H9 (cell line): ENCODE results near the gene UPK3B. TPM values are rescaled to one million over a fixed set of nuclear protein-coding genes. Genes with fewer than 3 reads are reported as not detected.
"Not testable (repeated sequence)": the region's sequence is repeated elsewhere in the genome, so short reads cannot be mapped to it uniquely, and the experiment has no call there.

ENCODE experiments used
- DNase-seq: peaks from one replicate; pipeline ENCODE4 v3.0.0-alpha.2; 2017
- H2AFZ ChIP-seq: one replicate; pipeline ENCODE4 v1.6.1; 2013; ENCODE audit warnings: mild to moderate bottlenecking, low read length, control low read depth, moderate library complexity
- H2AK5ac ChIP-seq: 2 replicates; pipeline ENCODE4 v1.6.1; 2013; ENCODE audit warnings: low read length, control low read depth, mixed read lengths; ENCODE audit not compliant: insufficient read length
- H2BK120ac ChIP-seq: one replicate; pipeline ENCODE4 v1.6.1; 2013; ENCODE audit warnings: low read depth, mild to moderate bottlenecking, low read length, control low read depth, inconsistent platforms; ENCODE audit not compliant: poor library complexity, severe bottlenecking
- H2BK12ac ChIP-seq: 2 replicates; pipeline ENCODE4 v1.6.1; 2013; ENCODE audit warnings: low read length, control low read depth, mixed read lengths, low read depth; ENCODE audit not compliant: insufficient read length
- H2BK15ac ChIP-seq: 2 replicates; pipeline ENCODE4 v1.6.1; 2013; ENCODE audit warnings: low read depth, low read length, control low read depth
- H2BK20ac ChIP-seq: one replicate; pipeline ENCODE4 v1.6.1; 2013; ENCODE audit warnings: low read depth, mild to moderate bottlenecking, low read length, control low read depth, inconsistent platforms; ENCODE audit not compliant: poor library complexity, severe bottlenecking
- H2BK5ac ChIP-seq: 2 replicates; pipeline ENCODE4 v1.6.1; 2013; ENCODE audit warnings: low read length, control low read depth, mixed read lengths; ENCODE audit not compliant: insufficient read length
- H3K14ac ChIP-seq: 2 replicates; pipeline ENCODE4 v1.6.1; 2013; ENCODE audit warnings: low read length, control low read depth; ENCODE audit not compliant: insufficient read depth
- H3K18ac ChIP-seq: 2 replicates; pipeline ENCODE4 v1.6.1; 2013; ENCODE audit warnings: low read depth, mild to moderate bottlenecking, mixed read lengths, low read length, control low read depth; ENCODE audit not compliant: insufficient read length
- H3K23ac ChIP-seq: 2 replicates; pipeline ENCODE4 v1.6.1; 2013; ENCODE audit warnings: low read length, control low read depth, mixed read lengths, low read depth; ENCODE audit not compliant: insufficient read length
- H3K23me2 ChIP-seq: 2 replicates; pipeline ENCODE4 v1.6.1; 2013; ENCODE audit warnings: low read depth, mild to moderate bottlenecking, mixed read lengths, low read length, control low read depth; ENCODE audit not compliant: insufficient read length, poor library complexity, severe bottlenecking
- H3K27ac ChIP-seq: 2 replicates; pipeline ENCODE4 v1.5.1; 2013; ENCODE audit warnings: low read length, control low read depth, mixed read lengths, low read depth; ENCODE audit not compliant: insufficient read length
- H3K27me3 ChIP-seq: 2 replicates; pipeline ENCODE4 v1.6.1; 2013; ENCODE audit warnings: low read length, control low read depth, inconsistent platforms; ENCODE audit not compliant: insufficient read depth
- H3K4ac ChIP-seq: 2 replicates; pipeline ENCODE4 v1.6.1; 2013; ENCODE audit warnings: low read depth, mild to moderate bottlenecking, control low read depth, inconsistent platforms, low read length, moderate library complexity
- H3K4me1 ChIP-seq: 2 replicates; pipeline ENCODE4 v1.6.1; 2013; ENCODE audit warnings: low read length, control low read depth, inconsistent platforms; ENCODE audit not compliant: insufficient read depth
- H3K4me2 ChIP-seq: 2 replicates; pipeline ENCODE4 v1.6.1; 2013; ENCODE audit warnings: low read length, control low read depth, mixed read lengths; ENCODE audit not compliant: insufficient read length, insufficient read depth
- H3K56ac ChIP-seq: 2 replicates; pipeline ENCODE4 v1.6.1; 2013; ENCODE audit warnings: low read depth, mild to moderate bottlenecking, mixed read lengths, low read length, control low read depth; ENCODE audit not compliant: insufficient read length
- H3K79me1 ChIP-seq: 2 replicates; pipeline ENCODE4 v1.6.1; 2013; ENCODE audit warnings: low read depth, mild to moderate bottlenecking, moderate library complexity, low read length, control low read depth, inconsistent platforms; ENCODE audit not compliant: insufficient read depth, poor library complexity, severe bottlenecking
- H3K79me2 ChIP-seq: 2 replicates; pipeline ENCODE4 v1.6.1; 2013; ENCODE audit warnings: low read length, control low read depth, inconsistent platforms; ENCODE audit not compliant: insufficient read depth
- H3K9ac ChIP-seq: 2 replicates; pipeline ENCODE4 v1.6.1; 2013; ENCODE audit warnings: low read length, control low read depth, mixed read lengths; ENCODE audit not compliant: insufficient read length; ENCODE audit errors: extremely low read depth
- H3K9me3 ChIP-seq: one replicate; pipeline ENCODE4 v1.6.1; 2013; ENCODE audit warnings: low read depth, low read length, inconsistent platforms; ENCODE audit not compliant: control insufficient read depth
- H3T11ph ChIP-seq: one replicate; pipeline ENCODE4 v1.6.1; 2013; ENCODE audit warnings: mild to moderate bottlenecking, low read length, control low read depth, inconsistent platforms
- H4K20me1 ChIP-seq: one replicate; pipeline ENCODE4 v1.6.1; 2013; ENCODE audit not compliant: control insufficient read depth, insufficient read length, insufficient read depth
- H4K5ac ChIP-seq: 2 replicates; pipeline ENCODE4 v1.6.1; 2013; ENCODE audit warnings: low read depth, mild to moderate bottlenecking, mixed read lengths, low read length, control low read depth; ENCODE audit not compliant: insufficient read length
- H4K8ac ChIP-seq: replicated peaks from 2 replicates; pipeline ENCODE4 v1.6.1; 2013; ENCODE audit warnings: low read length, control low read depth, mixed read lengths, low read depth; ENCODE audit not compliant: insufficient read length
- H4K91ac ChIP-seq: 2 replicates; pipeline ENCODE4 v1.6.1; 2013; ENCODE audit warnings: low read depth, mild to moderate bottlenecking, moderate library complexity, mixed read lengths, low read length, control low read depth; ENCODE audit not compliant: insufficient read length
- H3K27ac Mint-ChIP-seq, 3 experiments: 2 replicates in 2 of 3; 3 replicates in 1 of 3; pipeline ENCODE4 v1.8.0; 2020 to 2021; ENCODE audit warnings: mixed read lengths in 3 of 3, mild to moderate bottlenecking in 1 of 3, moderate library complexity in 1 of 3
- H3K27me3 Mint-ChIP-seq: 2 replicates; pipeline ENCODE4 v1.8.0; 2021; ENCODE audit warnings: low read depth, mild to moderate bottlenecking, moderate library complexity, mixed read lengths
- H3K36me3 Mint-ChIP-seq, 3 experiments: 2 replicates in 2 of 3; 3 replicates in 1 of 3; pipeline ENCODE4 v1.8.0; 2020 to 2021; ENCODE audit warnings: low read depth in 3 of 3, mixed read lengths in 3 of 3; ENCODE audit not compliant: insufficient read depth in 1 of 3
- H3K4me1 Mint-ChIP-seq, 2 experiments: 2 replicates each; pipeline ENCODE4 v1.8.0; 2020; ENCODE audit warnings: mixed read lengths in 2 of 2
- H3K4me3 Mint-ChIP-seq, 2 experiments: 2 replicates in 1 of 2; 3 replicates in 1 of 2; pipeline ENCODE4 v1.8.0; 2020 to 2021; ENCODE audit warnings: mild to moderate bottlenecking in 2 of 2, mixed read lengths in 2 of 2, moderate library complexity in 1 of 2
- H3K9me3 Mint-ChIP-seq, 2 experiments: 2 replicates in 1 of 2; 3 replicates in 1 of 2; pipeline ENCODE4 v1.8.0; 2020; ENCODE audit warnings: mild to moderate bottlenecking in 2 of 2, mixed read lengths in 2 of 2, moderate library complexity in 1 of 2
- WGBS: extraction: QIAGEN DNeasy Blood & Tissue Kit; methylation state at CpG from one replicate; pipeline ENCODE4 v1.1.7; 2013; ENCODE audit warnings: missing lambda C conversion rate, low lambda C conversion rate, mixed read lengths; ENCODE audit not compliant: insufficient read length; ENCODE audit errors: extremely low coverage; 5-methylcytosine and 5-hydroxymethylcytosine counted together
- total RNA-seq: library from RNA; stranded (reverse); gene quantifications from 2 replicates; pipeline ENCODE4 v1.2.1, GENCODE V29; 2021

The UPK3B gene
- total RNA-seq, 1 experiment from 2014 or later: 3.5 TPM

- not testable (repeated sequence) for H3K4me2 ChIP-seq, H3K79me2 ChIP-seq, H2AK5ac ChIP-seq, H3K4me1 Mint-ChIP-seq, H2BK5ac ChIP-seq, H2BK12ac ChIP-seq, H3K18ac ChIP-seq, H2BK15ac ChIP-seq, H3K9ac ChIP-seq, H3K4ac ChIP-seq, H3K23ac ChIP-seq, H4K8ac ChIP-seq, H3K79me1 ChIP-seq, H3K9me3 Mint-ChIP-seq, H3K4me1 ChIP-seq, H2BK120ac ChIP-seq, H2BK20ac ChIP-seq, H3K27ac Mint-ChIP-seq, H3K23me2 ChIP-seq, H3K9me3 ChIP-seq, H3K36me3 Mint-ChIP-seq, H3K56ac ChIP-seq, H3K27ac ChIP-seq, H3K27me3 Mint-ChIP-seq, H2AFZ ChIP-seq, H3T11ph ChIP-seq, H4K20me1 ChIP-seq, H3K27me3 ChIP-seq, H4K91ac ChIP-seq, H3K14ac ChIP-seq, H4K5ac ChIP-seq, H3K4me3 Mint-ChIP-seq
- no CpG with 5 or more reads among the region's 14 CpGs for WGBS
- peak; percentile 10 for DNase-seq
These were observed 42.5 kb upstream of the UPK3B start for GRCh38 chr7:76467743-76468404.

DNA sequence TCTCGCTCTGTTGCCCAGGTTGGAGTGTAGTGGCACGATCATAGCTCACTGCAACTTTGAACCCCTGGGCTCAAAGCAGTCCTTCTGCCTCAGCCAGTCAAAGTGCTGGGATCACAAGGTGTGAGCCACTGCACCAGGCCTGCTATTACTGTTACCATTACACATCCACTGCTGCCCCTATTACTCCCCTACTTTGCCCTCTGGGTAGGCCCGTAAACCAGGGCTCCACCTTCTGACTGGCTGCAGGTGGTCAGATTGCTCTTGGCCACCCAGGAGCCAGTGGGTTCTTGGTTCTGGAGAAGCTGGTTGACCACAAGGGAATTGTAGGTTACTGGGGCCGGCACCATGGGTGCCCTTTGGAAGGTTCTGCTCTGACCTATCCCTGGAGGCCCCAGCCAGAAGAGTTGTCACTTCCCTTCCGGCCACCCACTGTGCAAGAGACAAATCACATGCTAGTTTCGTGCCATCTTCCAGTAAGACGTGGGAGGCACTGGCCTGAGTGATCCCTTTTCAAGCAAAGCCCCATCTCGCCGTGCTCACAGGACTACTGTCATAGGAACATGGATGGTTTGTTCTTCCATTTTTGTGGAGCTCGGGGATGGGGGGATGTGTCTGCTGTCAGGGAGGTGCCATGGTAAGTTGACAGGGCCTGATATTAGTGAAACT lies 38.7 kb upstream of the UPK3B start:
- not testable (repeated sequence) for H4K91ac ChIP-seq, H3K4me1 Mint-ChIP-seq, H2BK15ac ChIP-seq, H3K79me1 ChIP-seq, H3K27me3 Mint-ChIP-seq, H3K4me3 Mint-ChIP-seq, H3K4me2 ChIP-seq, DNase-seq, H3K9me3 Mint-ChIP-seq, H2AK5ac ChIP-seq, H2BK120ac ChIP-seq, H3K4me1 ChIP-seq, H3K9ac ChIP-seq, H4K20me1 ChIP-seq, H2BK5ac ChIP-seq, H3K23ac ChIP-seq, H3K27ac ChIP-seq, H3K27ac Mint-ChIP-seq, H4K8ac ChIP-seq, H3K56ac ChIP-seq, H3K27me3 ChIP-seq, H4K5ac ChIP-seq, H3K23me2 ChIP-seq, H2AFZ ChIP-seq, H3K79me2 ChIP-seq, H2BK20ac ChIP-seq, H3K9me3 ChIP-seq, H3K18ac ChIP-seq, H3T11ph ChIP-seq, H3K14ac ChIP-seq, H2BK12ac ChIP-seq, H3K4ac ChIP-seq, H3K36me3 Mint-ChIP-seq
- WGBS: no CpG with 5 or more reads among the region's 10 CpGs
